Fibroblast of pulmonary artery (primary cell): ENCODE results near the gene GINS3.

Experiments
- DNase-seq: peaks from one replicate; pipeline ENCODE4 v3.0.0-alpha.2; 2010; ENCODE audit warnings: low read depth
- H3K4me3 ChIP-seq: replicated peaks from 2 replicates; pipeline ENCODE4 v1.5.1; 2011; ENCODE audit warnings: low read depth, mild to moderate bottlenecking, control low read depth, low read length, moderate library complexity
- CTCF ChIP-seq: IDR thresholded peaks from 2 replicates; pipeline ENCODE4 v1.5.1; 2011; ENCODE audit warnings: mild to moderate bottlenecking, control low read depth, low read length, inconsistent platforms; ENCODE audit errors: missing control alignments

GINS3 gene

GRCh38 chr16:58435779-58436178, 43.5 kb downstream of the GINS3 start:
- no peak overlapping the region for H3K4me3 ChIP-seq
- no peak for DNase-seq
- no peak for TF ChIP-seq CTCF

GRCh38 chr16:58440131-58440530, 47.9 kb downstream of the GINS3 start:
- TF ChIP-seq CTCF, result no peak
- H3K4me3 ChIP-seq, result no peak overlapping the region
- no peak for DNase-seq

GRCh38 chr16:58442547-58442946, 50.3 kb downstream of the GINS3 start:
- H3K4me3 ChIP-seq, result no peak overlapping the region
- DNase-seq, result no peak
- no peak for TF ChIP-seq CTCF

- no peak overlapping the region for H3K4me3 ChIP-seq
- TF ChIP-seq CTCF, result no peak
- no peak for DNase-seq
Observed at GRCh38 chr16:58443783-58444182, 51.5 kb downstream of the GINS3 start.

GRCh38 chr16:58444265-58444664, 52.0 kb downstream of the GINS3 start:
- H3K4me3 ChIP-seq, result no peak overlapping the region
- TF ChIP-seq CTCF, result no peak
- no peak for DNase-seq

- H3K4me3 ChIP-seq, result no peak overlapping the region
- no peak for TF ChIP-seq CTCF
- DNase-seq, result no peak
Observed at GRCh38 chr16:58448890-58449289, 56.6 kb downstream of the GINS3 start.

- H3K4me3 ChIP-seq, result no peak overlapping the region
Observed at GRCh38 chr16:58449306-58449705, 57.0 kb downstream of the GINS3 start.

More at GRCh38 chr16:58449306-58449705, 57.0 kb downstream of the GINS3 start:
- DNase-seq, result no peak
- TF ChIP-seq CTCF, result no peak
